HG03565 (cell line): ENCODE data around the gene MYH7.
"Not testable (repeated sequence)": the region's sequence is repeated elsewhere in the genome, so short reads cannot be mapped to it uniquely, and the experiment has no call there.

ENCODE experiments used
- ATAC-seq: cut with Tn5 transposase; IDR thresholded peaks from one replicate; pipeline ENCODE4 v1.9.1; 2021; ENCODE audit warnings: mild to moderate bottlenecking, moderate library complexity; ENCODE audit not compliant: unreplicated experiment

Gene MYH7

GRCh38 chr14:23388996-23389395 is 46.5 kb downstream of the MYH7 start:
- no peak for ATAC-seq

GRCh38 chr14:23387916-23388882 is 47.3 kb downstream of the MYH7 start:
- no peak for ATAC-seq

- no peak for ATAC-seq
Observed at GRCh38 chr14:23386999-23387398, 48.5 kb downstream of the MYH7 start.

- not testable (repeated sequence) for ATAC-seq
Observed at GRCh38 chr14:23386266-23386657, 49.2 kb downstream of the MYH7 start.

GRCh38 chr14:23385642-23386265 is 49.7 kb downstream of the MYH7 start:
- ATAC-seq = no peak

- no peak for ATAC-seq
Observed at GRCh38 chr14:23385244-23385641, 50.2 kb downstream of the MYH7 start.

- no peak for ATAC-seq
Observed at GRCh38 chr14:23384364-23385080, 50.9 kb downstream of the MYH7 start.

- ATAC-seq = no peak
Observed at GRCh38 chr14:23382731-23383440, 52.6 kb downstream of the MYH7 start.

- ATAC-seq = no peak
Observed at GRCh38 chr14:23382276-23382675, 53.2 kb downstream of the MYH7 start.

GRCh38 chr14:23381871-23382270 is 53.6 kb downstream of the MYH7 start:
- ATAC-seq = no peak

- no peak for ATAC-seq
Observed at GRCh38 chr14:23380976-23381375, 54.5 kb downstream of the MYH7 start.

- ATAC-seq = no peak
Observed at GRCh38 chr14:23380197-23380914, 55.1 kb downstream of the MYH7 start.

- no peak for ATAC-seq
Observed at GRCh38 chr14:23379366-23380196, 55.9 kb downstream of the MYH7 start.

- no peak for ATAC-seq
Observed at GRCh38 chr14:23378612-23379220, 56.7 kb downstream of the MYH7 start.

GRCh38 chr14:23377573-23378563 is 57.6 kb downstream of the MYH7 start:
- no peak for ATAC-seq

- no peak for ATAC-seq
Observed at GRCh38 chr14:23377198-23377550, 58.3 kb downstream of the MYH7 start.

GRCh38 chr14:23376482-23377197 is 58.8 kb downstream of the MYH7 start, which contains the start of gene CMTM5:
Gene CMTM5, plus strand, starts transcription at chr14:23377046. Its CDS starts 206 bp downstream, at chr14:23377252.
- no peak for ATAC-seq
